ENCODE results near the gene GPR148.
"Not testable (repeated sequence)": the region's sequence is repeated elsewhere in the genome, so short reads cannot be mapped to it uniquely, and the experiment has no call there.

The GPR148 gene, protein sequence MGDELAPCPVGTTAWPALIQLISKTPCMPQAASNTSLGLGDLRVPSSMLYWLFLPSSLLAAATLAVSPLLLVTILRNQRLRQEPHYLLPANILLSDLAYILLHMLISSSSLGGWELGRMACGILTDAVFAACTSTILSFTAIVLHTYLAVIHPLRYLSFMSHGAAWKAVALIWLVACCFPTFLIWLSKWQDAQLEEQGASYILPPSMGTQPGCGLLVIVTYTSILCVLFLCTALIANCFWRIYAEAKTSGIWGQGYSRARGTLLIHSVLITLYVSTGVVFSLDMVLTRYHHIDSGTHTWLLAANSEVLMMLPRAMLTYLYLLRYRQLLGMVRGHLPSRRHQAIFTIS

DNA sequence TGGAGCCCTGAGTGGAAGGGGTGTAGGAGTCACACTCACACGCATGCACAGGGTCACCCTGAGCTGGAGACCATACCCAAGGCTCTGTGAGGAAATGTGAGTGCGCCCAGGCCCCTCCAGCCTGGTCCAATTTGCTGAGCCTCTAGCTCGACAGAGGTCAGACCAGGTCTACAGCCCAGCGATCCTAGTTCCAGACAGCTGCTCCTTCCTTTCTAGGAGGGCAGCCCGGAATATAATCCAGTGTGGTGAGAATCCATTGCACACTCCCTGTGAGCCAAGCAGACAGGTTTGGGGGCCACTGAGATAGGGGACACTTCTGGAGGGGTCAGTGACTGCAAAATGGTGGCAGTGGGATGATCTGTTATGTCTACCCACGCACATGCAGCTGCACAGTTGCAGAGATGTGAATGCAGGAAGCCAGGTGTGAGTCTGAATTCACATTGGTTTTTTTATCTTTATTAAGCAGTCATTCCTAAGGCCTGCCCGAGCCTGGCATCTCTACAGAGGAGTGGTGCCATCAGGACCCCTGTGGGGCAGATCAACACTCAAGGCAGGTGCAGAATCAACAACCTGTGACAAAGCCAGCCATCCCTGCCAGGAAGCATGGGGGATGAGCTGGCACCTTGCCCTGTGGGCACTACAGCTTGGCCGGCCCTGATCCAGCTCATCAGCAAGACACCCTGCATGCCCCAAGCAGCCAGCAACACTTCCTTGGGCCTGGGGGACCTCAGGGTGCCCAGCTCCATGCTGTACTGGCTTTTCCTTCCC lies at the start of gene GPR148:
Gene GPR148, plus strand, starts transcription at position 522 of the 768 bp plus-strand sequence. Its CDS starts 82 bp downstream, at position 604.
- no peak for DNase-seq

DNA sequence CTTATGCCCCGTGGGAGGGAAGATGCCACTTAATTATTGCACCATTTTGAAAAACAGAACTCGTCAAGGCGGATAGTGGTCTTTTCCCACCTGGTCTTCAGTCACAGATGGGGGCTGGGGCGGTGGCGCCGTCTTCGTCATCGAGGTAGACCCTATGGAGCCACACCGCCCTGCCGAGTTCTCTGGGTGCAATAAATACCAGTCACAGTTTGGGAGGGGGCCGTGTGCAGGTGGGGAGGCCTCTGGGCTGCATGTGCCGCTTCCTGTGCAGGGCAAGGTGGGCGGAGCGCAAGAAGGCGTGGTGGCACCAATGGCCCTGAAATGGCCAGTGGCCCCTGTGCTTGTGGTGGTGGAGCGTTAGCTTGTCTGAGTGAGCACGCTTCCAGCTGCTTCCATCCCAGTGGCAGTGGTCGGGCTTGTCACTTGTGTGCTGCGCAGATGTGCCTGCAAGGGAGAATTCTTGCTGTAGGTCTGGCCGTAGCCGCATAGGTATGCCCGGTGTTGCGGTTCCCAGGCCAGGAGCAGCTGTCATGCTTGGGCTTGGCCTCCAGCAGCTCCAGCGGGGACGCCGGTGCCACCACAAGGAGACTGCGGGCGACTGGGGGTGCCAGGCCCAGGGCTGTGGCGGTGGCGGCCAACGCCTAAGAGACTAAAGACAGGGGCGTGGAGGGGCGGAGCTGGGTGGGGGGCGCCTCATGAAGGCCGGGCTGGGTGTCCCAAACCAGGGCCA lies 36.7 kb upstream of the GPR148 start:
- DNase-seq = not testable (repeated sequence)

DNA sequence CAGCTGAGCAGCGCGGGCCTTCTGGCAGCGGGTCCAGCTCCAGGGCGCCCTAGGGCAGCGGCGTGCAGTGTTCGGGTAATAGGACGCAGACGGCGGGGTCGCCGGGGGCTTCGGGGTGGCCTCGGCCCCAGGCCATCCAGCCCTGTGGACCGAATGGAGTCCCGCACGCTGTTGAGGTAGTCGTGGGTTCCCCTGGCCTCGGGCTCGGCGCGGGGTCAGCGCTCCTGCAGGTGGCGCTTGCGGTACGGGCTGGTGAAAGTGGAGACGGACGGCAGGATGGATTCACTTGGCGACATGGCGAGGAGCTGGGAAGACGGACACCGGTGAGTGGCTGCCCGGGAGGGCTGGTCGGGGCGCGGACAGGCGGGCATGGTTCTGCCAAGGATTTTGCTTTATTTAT lies 35.4 kb upstream of the GPR148 start:
- DNase-seq = not testable (repeated sequence)

DNA sequence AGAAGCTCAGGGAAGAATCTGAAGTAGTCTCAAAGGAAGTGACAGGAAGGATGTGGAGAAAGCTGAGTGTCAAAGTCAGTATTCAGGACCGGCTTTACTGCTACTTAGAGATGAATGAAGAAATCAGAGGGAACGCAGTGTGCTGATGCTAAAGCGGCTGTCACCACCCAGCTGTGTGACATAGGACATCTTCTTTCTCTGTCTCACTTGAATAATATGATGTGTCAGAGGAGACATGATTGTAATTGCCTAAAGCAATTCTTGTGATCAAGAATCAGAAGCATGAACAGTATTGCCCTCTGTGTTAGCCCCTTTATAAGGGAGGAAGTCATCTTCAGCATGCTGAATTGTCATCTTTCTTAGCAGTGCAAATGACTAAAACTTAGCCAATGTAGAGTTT lies 25.6 kb upstream of the GPR148 start:
- DNase-seq = not testable (repeated sequence)

DNA sequence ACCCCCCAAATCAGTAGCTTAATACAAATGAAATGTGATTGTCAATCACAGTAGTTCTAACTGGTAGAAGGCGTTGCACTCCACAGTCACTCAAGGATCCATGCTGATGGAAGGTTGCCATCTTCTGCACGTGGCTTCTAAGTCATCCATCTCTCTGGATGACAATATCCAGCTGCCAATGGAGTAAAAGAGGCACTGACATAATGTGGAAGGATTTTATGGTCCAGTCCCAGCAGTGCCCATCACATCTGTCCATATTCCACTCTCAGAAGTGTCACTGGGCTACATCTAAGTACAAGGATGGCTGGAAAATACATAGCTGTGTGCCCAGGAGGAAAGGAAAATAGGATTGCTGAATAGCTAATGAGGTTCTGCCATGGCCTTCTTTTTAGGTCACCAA lies 14.1 kb upstream of the GPR148 start:
- not testable (repeated sequence) for DNase-seq

DNA sequence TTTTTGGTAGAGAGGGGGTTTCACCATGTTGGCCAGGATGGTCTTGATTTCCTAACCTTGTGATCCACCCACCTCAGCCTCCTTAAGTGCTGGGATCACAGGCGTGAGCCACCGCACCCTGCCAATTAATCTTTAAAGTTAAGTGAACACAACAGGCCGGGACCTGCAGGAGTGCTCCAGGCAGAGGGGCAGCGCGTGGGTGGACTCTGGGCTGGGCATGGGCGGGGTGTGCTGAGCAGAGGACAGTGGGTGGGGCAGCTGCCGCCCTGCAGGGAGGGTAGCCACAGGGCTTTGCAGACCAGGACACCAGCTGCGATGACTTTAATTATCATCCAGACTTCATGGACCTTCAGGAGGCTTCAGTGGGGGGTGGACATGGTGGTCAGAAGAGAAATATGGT lies 8.8 kb upstream of the GPR148 start:
- no peak for DNase-seq

DNA sequence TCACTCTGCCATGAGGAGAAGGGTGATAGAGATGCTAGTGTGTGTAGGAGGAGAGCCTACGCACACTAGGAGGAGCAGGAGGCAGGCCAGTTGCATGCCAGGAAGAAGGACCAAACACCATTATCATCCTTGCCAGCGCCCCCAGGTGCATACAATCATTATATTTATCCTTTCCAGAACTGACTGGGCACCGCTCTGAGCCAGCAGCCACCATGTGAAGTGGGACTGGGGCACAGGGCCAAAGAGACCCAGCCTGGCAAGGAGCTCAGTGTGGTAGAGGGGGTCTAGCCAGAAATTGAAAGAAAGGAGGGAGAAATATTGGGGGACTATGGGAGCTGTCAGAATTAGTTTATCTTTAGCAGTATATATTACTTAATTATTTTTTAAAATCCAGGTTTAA lies 8.3 kb upstream of the GPR148 start:
- no peak for DNase-seq

DNA sequence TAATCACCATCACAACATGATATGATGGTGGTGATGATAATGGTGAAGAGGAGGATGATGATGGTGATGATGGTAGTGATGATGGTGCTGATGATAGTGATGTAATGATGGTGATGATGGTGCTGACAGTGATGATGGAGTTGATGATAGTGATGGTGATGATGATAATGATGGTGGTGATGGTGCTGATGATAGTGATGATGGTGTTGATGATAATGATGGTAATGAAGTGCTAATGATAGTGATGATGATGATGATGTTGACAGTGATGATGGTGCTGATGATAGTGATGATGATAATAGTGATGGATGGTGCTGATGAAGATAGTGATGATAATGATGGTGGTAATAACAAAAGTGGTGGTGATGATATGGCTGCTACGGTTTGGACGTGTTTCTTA lies 4.4 kb upstream of the GPR148 start:
- DNase-seq = no peak

DNA sequence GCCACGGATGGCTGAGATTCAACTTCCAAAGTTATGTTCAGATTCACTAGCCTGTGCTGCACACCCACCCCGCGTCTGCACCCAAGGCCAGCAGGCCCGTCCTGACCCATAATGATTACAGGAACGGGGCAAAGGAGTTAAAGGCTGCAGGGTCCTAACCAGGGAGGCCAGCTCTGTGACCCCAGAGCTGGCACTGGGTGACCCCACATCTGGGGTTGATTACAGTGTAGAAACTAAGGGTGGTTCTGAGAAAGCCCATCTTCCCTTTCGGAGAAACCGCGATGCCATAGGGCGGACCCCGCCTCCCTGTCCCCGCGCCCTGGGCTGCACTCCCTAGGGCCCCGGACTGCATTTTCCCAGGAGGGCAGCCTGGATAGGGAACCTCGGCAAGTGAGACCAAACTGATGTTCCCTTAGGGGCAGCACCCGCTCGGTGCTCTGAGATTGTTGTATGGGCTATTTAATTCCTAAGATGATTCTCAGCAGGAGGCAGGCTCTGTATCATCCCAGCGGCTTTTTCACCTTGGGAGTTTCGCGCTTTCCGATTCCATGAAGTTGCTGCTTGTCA lies 2.2 kb upstream of the GPR148 start:
- DNase-seq = no peak

DNA sequence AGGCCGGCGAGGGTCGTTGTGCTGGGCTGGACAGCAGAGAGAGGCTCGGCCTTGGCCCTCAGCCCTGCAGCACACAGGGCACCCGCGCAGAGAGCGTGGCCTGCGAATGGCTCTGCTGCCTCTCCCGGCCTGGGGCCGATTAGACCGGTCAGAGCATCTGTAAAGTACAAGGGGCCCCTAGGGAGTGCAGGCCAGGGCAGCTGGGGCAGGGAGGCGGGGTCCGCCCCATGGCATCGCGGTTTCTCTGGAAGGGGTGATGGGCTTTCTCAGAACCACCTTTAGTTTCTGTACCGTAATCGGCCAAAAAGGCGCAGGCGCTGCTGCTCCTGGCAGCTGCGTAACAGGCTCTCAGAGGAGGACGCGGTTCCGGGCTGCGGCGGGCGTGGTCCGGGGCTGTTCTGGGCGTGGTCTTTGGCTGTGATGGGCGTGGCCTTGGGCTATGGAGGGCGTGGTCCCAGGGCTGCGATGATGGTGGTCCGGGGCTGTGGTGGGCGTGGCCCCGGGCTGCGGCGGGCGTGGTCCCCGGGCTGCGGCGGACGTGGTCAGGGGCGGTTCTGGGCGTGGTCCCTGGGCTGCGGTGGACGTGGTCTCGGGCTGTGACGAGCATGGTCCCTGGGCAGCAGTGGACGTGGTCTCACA lies 1.5 kb upstream of the GPR148 start:
- DNase-seq = peak; percentile 79

DNA sequence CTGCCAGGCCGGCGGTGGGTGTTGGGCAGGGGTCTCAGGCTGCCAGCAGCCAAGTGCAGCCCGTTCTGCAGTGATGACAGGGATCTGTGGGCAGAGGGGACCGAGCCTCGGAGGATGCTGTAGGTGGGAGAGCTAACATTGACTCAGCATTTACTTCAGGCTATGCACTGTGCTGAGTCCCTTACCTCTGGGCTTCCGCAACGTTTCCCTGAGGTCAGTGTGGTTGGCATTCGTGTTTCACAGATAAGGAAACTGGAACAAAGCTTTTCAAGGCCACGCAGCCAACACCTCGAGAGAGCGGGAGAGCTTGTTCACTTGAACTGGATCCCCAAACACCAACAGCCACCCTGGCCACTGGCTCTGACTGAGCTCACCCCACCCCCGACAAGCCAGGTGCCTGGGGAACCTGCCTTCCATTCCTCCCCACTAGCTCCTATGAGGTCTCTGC lies 839 bp upstream of the GPR148 start:
- DNase-seq = peak; percentile 44

DNA sequence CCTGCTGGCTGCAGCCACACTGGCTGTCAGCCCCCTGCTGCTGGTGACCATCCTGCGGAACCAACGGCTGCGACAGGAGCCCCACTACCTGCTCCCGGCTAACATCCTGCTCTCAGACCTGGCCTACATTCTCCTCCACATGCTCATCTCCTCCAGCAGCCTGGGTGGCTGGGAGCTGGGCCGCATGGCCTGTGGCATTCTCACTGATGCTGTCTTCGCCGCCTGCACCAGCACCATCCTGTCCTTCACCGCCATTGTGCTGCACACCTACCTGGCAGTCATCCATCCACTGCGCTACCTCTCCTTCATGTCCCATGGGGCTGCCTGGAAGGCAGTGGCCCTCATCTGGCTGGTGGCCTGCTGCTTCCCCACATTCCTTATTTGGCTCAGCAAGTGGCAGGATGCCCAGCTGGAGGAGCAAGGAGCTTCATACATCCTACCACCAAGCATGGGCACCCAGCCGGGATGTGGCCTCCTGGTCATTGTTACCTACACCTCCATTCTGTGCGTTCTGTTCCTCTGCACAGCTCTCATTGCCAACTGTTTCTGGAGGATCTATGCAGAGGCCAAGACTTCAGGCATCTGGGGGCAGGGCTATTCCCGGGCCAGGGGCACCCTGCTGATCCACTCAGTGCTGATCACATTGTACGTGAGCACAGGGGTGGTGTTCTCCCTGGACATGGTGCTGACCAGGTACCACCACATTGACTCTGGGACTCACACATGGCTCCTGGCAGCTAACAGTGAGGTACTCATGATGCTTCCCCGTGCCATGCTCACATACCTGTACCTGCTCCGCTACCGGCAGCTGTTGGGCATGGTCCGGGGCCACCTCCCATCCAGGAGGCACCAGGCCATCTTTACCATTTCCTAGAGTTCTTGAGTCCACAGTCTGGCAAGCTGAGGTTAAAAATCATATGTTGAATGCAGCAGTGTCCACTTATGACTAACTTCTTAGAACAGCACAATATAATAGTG lies 741 bp downstream of the GPR148 start:
- no peak for DNase-seq

DNA sequence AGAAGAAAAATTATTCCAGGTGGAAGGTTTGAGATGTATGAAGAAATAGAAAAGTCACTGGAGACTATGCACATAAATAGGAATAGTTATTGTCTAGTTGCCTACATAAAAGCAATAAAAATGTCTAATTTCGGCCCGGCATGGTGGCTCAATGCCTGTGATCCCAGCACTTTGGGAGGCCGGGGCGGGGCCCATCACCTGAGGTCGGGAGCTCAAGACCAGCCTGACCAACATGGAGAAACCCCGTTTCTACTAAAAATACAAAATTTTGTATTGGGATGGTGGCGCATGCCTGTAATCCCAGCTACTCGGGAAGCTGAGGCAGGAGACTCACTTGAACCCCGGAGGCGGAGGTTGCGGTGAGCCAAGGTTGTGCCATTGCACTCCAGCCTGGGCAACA lies 3.4 kb downstream of the GPR148 start:
- not testable (repeated sequence) for DNase-seq

DNA sequence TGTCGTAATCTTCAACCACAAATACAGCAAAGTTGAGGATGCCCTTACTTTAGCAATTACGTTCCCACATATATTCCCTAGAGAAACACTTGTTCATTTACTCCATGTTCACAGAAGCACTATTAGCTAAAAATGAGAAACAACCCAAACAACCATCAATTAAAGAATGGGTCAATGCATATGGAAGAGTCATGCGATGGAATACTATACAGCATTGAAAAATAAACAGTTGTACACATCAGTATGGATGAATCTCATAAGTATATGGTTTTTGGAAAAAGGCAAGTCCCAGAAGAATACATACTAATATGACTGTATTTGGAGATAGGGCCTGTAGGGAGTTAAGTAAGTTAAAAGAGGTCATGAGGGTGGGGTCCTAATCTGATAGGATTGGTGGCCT lies 6.3 kb downstream of the GPR148 start:
- no peak for DNase-seq

DNA sequence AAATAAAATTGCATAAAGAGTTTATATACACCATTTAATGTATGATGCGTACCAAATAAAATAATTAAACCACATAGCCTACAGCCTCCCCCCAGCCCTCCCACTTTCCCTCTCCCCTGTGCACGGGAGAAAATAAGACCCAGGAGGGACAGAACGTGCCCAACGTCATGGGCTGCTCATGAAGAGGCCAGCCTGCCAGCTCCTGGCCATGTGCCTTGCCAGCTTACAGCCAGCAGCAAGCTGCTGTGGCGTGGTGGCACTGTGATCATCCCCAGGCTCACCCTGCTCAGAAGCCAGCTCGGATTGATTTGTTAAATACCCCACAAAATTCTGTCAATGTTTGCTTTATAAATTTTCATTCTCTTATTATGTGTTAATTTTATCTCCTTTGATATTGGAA lies 7.6 kb downstream of the GPR148 start:
- DNase-seq = no peak

DNA sequence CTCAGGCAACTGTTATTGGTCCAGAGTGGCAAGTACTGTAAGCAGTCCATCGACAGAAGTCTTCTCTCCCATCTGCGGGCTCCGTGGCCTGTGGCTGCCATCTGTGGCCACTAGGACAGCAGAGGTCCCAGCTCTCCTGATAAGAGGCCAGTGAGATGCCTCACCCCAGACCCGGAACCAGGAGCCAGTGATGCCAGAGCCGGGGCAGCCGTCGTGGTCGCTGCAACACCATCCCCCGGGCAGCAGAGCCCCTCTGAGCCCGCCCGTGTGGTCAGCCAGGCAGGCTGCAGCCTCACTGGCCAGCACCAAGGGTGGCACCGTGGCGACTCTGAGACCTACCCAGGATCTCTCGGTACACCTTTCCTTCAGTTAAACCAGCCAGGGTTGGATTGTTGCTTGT lies 8.7 kb downstream of the GPR148 start:
- DNase-seq = no peak

DNA sequence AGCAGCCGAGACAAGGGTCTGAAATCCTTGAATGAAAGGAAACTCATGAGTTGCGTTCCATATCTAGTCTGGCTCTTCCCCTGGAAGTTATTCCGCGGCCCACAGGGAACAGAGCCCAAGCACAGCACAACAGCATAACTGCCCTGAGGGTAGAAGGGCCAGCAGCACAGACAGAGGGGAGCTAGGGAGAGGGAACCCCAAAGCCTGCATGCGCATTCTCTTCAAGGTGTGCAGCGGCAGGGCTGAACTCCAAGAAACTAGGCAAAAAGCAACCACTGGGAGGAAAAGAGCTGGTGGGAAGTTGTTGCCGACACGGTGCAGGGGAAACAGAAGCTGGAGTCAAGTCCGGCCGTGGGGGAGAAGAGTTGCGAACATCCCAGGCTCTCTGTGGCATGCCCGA lies 11.8 kb downstream of the GPR148 start:
- DNase-seq = no peak

DNA sequence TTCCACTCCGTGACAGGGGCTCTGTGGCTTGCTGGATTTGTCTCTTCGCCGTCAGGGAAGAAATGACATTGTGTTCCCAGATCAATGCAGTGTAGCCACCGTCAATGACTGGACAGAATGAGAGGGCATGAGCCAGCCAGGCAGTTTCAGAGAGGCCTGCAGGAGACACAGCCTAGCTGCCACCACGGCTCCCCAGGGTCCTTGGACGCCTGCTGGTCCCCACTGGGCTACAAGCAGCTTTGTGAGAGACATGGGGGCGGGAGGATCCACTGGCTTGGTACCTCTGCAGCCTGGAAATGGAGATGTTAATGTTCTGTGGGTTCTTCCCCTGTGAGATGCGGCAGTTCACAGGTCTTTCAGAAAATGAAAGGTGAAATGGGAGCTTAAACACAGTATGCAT lies 14.4 kb downstream of the GPR148 start:
- no peak for DNase-seq

DNA sequence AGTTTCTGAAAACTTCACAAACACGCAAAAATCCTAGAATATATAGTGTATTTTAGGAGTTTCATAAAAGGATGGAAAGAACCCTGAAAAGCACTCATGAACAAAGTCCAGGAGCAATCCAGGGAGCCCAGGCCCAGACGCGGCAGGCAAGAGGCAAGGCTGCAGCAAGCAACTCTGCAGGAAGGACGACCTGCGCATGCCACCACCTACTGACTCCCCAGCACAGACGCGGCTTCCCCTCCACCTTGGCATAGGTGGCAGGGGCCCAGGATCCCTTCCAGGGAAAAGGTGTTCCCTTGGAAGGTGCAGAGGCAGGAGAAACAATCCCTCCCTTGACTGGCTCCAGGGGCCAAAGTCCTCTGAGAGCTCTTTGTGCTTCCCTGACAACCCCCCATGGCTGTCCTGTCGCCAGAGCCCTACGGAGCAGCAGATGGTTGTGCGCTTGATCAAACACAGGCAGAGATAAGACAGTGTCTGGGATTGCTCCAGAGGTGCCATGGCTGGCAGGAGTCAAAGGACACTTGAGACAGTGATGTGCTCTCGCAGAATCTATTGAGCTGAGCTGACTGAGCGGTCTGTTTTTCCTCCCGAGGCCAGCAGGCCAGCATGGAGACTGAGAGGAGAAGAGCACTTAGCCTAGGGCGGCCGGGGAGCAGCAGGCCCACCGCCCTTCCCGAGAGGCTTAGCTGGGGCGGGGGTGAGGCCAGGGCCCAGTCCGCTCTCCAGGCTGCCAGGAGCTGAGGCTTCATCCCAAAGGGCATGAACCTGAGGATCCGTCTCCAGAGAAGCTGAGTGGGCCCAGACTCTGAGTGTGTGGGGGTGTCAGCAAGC lies 15.6 kb downstream of the GPR148 start:
- DNase-seq = no peak

DNA sequence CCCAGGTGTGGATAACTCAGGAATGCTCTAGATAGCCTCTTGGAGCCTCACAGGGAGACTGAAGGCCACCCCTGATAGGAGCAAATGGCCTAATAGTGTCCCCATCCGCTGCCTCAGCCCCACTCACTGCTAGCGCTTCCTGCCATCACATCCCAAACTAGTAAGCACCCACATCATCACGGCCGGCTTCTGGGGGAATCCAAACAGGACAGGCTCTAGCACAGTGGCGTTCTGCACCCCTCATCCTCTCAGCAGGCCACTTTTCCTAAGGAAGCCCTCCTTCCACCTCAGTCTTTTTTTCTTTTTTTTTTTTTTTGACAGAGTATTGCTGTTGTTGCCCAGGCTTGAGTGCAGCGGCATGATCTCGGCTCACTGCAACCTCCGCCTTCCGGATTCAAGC lies 20.2 kb downstream of the GPR148 start:
- no peak for DNase-seq

DNA sequence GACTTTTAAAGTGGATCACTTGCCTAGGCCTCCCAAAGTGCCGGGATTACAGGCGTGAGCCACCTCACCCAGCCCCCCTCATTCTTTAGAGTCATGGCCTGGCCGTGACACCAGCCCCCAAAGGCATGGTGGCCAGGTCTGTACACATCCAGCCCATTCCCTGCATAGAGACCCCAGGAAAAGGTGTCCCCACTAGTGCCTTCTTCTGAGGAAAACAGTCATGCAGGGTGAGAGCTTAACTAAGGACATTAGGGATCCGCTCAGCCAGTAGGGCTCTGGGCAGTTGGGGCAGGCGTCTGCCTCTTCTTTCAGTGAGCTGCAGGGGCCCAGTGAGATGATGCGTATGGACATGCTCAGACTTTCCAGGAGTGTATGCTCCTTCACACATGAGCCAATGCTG lies 20.8 kb downstream of the GPR148 start:
- DNase-seq = no peak
